Endothelial cell of umbilical vein (primary cell): ENCODE data around the gene PLXNC1.

Experiments
- CTCF ChIP-seq, 2 donors: IDR thresholded peaks; 1 replicate in 1 of 2; 2 replicates in 1 of 2; pipeline ENCODE4 v1.5.1; 2011; ENCODE audit warnings: low read length in 2 of 2, mild to moderate bottlenecking in 2 of 2, moderate library complexity in 2 of 2, control low read depth in 1 of 2, inconsistent platforms in 1 of 2, low read depth in 1 of 2; ENCODE audit not compliant: insufficient read depth in 1 of 2; ENCODE audit errors: extremely low read depth in 1 of 2
- EZH2 ChIP-seq: IDR thresholded peaks from 2 replicates; pipeline ENCODE4 v1.6.1; 2012; ENCODE audit warnings: borderline replicate concordance, low read depth, mild to moderate bottlenecking, moderate library complexity, low read length, inconsistent platforms; ENCODE audit not compliant: severe bottlenecking
- FOS ChIP-seq: IDR thresholded peaks from 2 replicates; pipeline ENCODE4 v1.6.1; 2011; ENCODE audit warnings: mild to moderate bottlenecking, low read length, moderate library complexity, borderline replicate concordance; ENCODE audit not compliant: insufficient read depth
- GATA2 ChIP-seq: IDR thresholded peaks from 2 replicates; pipeline ENCODE4 v1.7.0; 2011; ENCODE audit warnings: low read depth, mild to moderate bottlenecking, moderate library complexity, mixed read lengths, low read length; ENCODE audit not compliant: insufficient read length, insufficient read depth
- POLR2A ChIP-seq: IDR thresholded peaks from 2 replicates; pipeline ENCODE4 v1.6.1; 2012; ENCODE audit warnings: low read depth, mild to moderate bottlenecking, control low read depth, low read length
- POLR2AphosphoS5 ChIP-seq: IDR thresholded peaks from 2 replicates; pipeline ENCODE4 v1.6.1; 2012; ENCODE audit warnings: low read depth, mild to moderate bottlenecking, control low read depth, low read length, moderate library complexity; ENCODE audit not compliant: insufficient read depth

- TF ChIP-seq POLR2AphosphoS5 (no peak), FOS (no peak), EZH2 (no peak), POLR2A (no peak), CTCF (IDR thresholded peaks at IDR 0.05; ENCODE audit: extremely low read depth in 1 of 2, insufficient read depth in 1 of 2, low read depth in 1 of 2, low read length in 2 of 2) (no peak), GATA2 (no peak)
Measured at GRCh38 chr12:94135896-94136295, 12.5 kb upstream of the PLXNC1 start.
